Measurements from ENCODE around the gene MSRB1. TPM values are rescaled to one million over a fixed set of nuclear protein-coding genes. Genes with fewer than 3 reads are reported as not detected.
A peak's percentile ranks its signal among the peaks of the same experiment; 100 is the strongest.

The MSRB1 gene
- total RNA-seq, 4 donors from 2014 or later = 18.7 to 44.3 (median 31.7) TPM

DNA sequence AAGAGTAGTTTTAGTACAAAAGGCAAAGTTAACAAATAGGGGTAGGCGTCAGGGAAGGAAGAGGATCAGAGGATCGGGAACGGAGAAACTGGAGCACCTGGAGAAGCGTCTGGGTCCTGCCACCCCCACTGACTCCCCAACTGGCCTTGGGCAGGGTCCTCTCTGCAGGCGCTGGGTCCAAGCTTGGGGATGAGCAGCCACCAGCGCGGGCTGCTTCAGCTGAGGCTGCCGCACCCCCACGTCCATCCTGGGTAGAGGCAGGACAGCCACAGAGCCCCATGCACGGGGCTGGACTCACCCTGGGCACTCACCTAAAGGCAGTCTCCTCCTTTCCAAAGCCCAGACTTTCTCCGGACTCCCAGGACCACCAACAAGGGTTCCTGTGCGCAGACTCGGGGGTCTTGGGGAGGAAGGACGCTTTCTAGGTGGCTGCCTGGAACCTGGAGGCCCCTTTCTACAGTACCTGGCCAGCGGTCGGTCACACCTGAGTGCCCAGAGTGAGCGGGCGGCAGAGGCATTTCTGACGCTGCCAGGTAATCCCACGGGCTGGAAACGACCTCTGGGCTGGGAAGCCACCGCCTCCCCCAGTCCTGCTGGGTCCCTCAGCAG, 25.8 kb downstream of the MSRB1 start:
- peak overlapping the region; percentile 22 for H3K4me3 ChIP-seq (ENCODE audit: low read depth, poor library complexity, severe bottlenecking)
- TF ChIP-seq, protein P1, sequence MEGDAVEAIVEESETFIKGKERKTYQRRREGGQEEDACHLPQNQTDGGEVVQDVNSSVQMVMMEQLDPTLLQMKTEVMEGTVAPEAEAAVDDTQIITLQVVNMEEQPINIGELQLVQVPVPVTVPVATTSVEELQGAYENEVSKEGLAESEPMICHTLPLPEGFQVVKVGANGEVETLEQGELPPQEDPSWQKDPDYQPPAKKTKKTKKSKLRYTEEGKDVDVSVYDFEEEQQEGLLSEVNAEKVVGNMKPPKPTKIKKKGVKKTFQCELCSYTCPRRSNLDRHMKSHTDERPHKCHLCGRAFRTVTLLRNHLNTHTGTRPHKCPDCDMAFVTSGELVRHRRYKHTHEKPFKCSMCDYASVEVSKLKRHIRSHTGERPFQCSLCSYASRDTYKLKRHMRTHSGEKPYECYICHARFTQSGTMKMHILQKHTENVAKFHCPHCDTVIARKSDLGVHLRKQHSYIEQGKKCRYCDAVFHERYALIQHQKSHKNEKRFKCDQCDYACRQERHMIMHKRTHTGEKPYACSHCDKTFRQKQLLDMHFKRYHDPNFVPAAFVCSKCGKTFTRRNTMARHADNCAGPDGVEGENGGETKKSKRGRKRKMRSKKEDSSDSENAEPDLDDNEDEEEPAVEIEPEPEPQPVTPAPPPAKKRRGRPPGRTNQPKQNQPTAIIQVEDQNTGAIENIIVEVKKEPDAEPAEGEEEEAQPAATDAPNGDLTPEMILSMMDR (IDR thresholded peaks at IDR 0.05) = no peak
- no peak for TF ChIP-seq POLR2A (IDR thresholded peaks at IDR 0.05)
- WGBS, 2 donors = 6 to 11% methylated on average over 10 to 15 of the region's 22 CpGs
- intact Hi-C loops (cut with DNase I; ENCODE audit: low total_unique reads) = no loop called here
- no peak for DNase-seq (ENCODE audit: low spot score in 2 of 2)

DNA sequence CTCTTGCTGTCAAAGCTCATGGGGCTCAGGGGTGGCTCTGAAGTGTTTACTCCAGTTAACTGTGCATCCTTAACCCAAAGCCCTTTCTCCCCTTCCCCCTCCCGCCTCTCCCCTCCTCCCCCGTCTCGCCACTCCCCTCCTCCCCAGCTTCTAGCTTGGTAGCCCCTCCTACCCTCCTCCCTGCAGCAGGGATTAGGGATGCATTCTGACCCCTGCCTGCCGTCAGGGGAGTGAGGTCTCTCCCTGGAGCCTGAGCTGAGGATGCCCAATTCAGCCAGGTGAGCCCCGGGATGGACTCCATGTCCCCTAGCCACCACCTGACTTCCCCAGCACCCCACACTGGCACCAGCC, 26.4 kb downstream of the MSRB1 start:
- no peak for DNase-seq (ENCODE audit: low spot score in 2 of 2)
- 25 to 26% methylated on average over 5 of the region's 5 CpGs for WGBS, 2 donors
- TF ChIP-seq, protein P1 (IDR thresholded peaks at IDR 0.05) = no peak
- no peak for TF ChIP-seq POLR2A (IDR thresholded peaks at IDR 0.05)
- intact Hi-C loops (cut with DNase I; ENCODE audit: low total_unique reads) = no loop called here
- peak overlapping the region; percentile 22 for H3K4me3 ChIP-seq (ENCODE audit: low read depth, poor library complexity, severe bottlenecking)

DNA sequence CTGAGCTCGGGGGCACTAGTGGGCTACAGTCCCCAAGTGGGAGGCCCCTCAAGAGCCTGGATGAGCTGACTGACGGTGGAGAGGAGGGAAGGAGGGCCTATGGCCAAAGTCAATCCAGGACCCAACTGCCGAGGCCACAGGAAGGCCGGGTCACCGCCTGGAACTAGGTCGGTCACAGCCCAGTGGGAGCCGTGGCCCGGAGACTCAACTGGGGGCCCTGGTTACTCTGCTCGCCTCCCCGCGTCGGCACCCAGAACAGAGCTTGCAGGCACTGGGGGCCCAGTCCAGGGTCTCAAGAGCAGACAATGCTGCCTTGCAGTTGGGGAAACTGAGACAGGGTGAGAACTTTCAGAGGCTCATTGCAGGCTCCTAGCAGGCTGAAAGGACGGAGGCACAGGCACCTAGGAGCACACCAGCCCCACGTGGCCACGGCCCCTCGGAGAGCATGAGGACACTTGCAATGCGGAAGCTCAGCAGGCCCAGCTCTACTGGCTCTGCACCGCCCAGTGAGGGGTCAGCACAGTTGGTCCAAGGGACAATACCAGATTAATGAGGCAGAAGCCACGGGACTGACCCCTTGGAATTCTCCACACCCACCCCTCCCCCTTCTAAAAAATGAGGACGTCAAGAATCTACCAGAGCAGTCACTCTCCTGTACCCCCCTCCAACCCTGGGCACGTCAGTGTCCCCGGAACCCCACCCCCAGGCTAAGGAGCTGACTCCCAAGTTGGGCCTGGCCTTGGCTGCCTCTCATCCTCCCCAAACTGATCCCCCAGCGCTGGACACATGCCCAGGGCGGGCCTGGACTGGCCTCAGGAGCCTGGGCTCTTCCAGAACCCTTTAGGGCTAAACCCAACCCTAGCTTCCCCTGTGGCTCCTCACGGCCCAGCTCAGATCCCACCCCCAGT, 27.0 kb downstream of the MSRB1 start:
- TF ChIP-seq, protein P1 (IDR thresholded peaks at IDR 0.05) = no peak
- TF ChIP-seq POLR2A (IDR thresholded peaks at IDR 0.05) = no peak
- H3K4me3 ChIP-seq (ENCODE audit: low read depth, poor library complexity, severe bottlenecking) = no peak overlapping the region
- 47 to 53% methylated on average over 14 of the region's 25 CpGs for WGBS, 2 donors
- DNase-seq (ENCODE audit: low spot score in 2 of 2) = no peak
- intact Hi-C loops (cut with DNase I; ENCODE audit: low total_unique reads) = no loop called here

DNA sequence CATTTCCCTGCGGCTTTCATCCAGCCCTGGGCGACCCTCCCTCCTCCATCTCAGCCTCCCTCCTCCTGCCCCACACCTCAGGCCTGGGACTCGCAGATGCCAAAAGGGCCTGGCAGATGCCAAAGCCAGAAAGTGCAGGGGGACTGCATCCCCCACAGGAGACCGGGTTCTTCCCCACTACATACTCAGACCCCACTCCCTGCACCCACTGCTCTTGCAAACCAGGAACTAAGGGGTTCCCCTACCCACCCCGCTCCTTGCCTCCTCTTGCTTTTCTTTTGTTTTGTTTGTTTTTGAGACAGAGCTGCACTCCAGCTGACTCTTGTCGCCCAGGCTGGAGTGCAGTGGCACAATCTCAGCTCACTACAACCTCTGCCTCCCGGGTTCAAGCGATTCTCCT, 28.0 kb downstream of the MSRB1 start:
- TF ChIP-seq, protein P1 (IDR thresholded peaks at IDR 0.05) = no peak
- TF ChIP-seq POLR2A (IDR thresholded peaks at IDR 0.05) = no peak
- DNase-seq (ENCODE audit: low spot score in 2 of 2) = no peak
- WGBS, 2 donors = 50 to 56% methylated on average over 8 of the region's 8 CpGs
- no peak overlapping the region for H3K4me3 ChIP-seq (ENCODE audit: low read depth, poor library complexity, severe bottlenecking)
- intact Hi-C loops (cut with DNase I; ENCODE audit: low total_unique reads) = no loop called here

DNA sequence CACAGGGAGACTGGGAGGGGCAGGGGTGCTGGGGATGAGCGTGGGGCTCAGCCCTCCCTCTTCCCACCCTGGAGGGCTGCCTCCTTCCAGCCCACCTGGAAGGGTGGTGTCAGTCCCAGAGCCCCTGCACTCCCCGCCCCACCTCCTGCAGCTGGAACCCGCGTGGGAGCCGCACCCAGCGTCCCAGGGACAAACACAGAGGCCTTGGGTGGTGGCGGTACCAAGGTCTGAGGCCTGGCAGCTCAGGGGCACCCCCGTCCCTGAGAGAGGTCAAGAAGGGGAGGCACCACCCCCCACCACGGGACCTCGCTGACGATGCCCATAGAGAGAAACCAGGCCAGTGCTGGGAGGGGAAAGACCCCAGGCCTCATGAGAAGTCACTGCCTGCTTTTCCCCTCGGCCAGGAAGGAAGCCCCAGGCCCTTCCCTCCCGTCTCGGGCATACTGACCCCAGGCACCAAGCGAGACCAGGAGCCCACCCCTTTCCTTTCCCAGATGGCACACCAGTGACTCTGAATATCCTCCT, 28.9 kb downstream of the MSRB1 start:
- 35 to 51% methylated on average over 10 to 13 of the region's 15 CpGs for WGBS, 2 donors
- DNase-seq (ENCODE audit: low spot score in 2 of 2) = no peak
- intact Hi-C loops (cut with DNase I; ENCODE audit: low total_unique reads) = no loop called here
- no peak overlapping the region for H3K4me3 ChIP-seq (ENCODE audit: low read depth, poor library complexity, severe bottlenecking)
- TF ChIP-seq POLR2A (IDR thresholded peaks at IDR 0.05) = no peak
- TF ChIP-seq, protein P1 (IDR thresholded peaks at IDR 0.05) = no peak
